H1 (cell line): ENCODE measurements around the gene ANXA7. TPM values are rescaled to one million over a fixed set of nuclear protein-coding genes. Genes with fewer than 3 reads are reported as not detected.

Experiments used
- EGR1 ChIP-seq: IDR thresholded peaks from 2 replicates; pipeline ENCODE4 v1.6.1; 2011; ENCODE audit warnings: low read depth, low read length, borderline replicate concordance
- GABPA ChIP-seq: IDR thresholded peaks from 2 replicates; pipeline ENCODE4 v1.6.1; 2011; ENCODE audit warnings: mild to moderate bottlenecking, low read length, moderate library complexity, borderline replicate concordance; ENCODE audit not compliant: insufficient read depth
- JUN ChIP-seq: IDR thresholded peaks from 2 replicates; pipeline ENCODE4 v1.6.1; 2011; ENCODE audit warnings: low read depth, mild to moderate bottlenecking, improper control_type of control experiment, low read length
- JUND ChIP-seq: IDR thresholded peaks from 2 replicates; pipeline ENCODE4 v1.6.1; 2011; ENCODE audit warnings: mild to moderate bottlenecking, improper control_type of control experiment, low read length
- POLR2A ChIP-seq, 2 experiments: IDR thresholded peaks; 1 replicate in 1 of 2; 2 replicates in 1 of 2; pipeline ENCODE4 v1.6.1; 2011; ENCODE audit warnings: low read depth in 2 of 2, low read length in 2 of 2, mild to moderate bottlenecking in 2 of 2; ENCODE audit errors: control extremely low read depth in 1 of 2
- RFX5 ChIP-seq: IDR thresholded peaks from 2 replicates; pipeline ENCODE4 v1.6.1; 2011; ENCODE audit warnings: low read depth, low read length, improper control_type of control experiment, borderline replicate concordance
- SIRT6 ChIP-seq: IDR thresholded peaks from one replicate; pipeline ENCODE4 v1.7.1; 2012; ENCODE audit warnings: low read length, inconsistent platforms
- SRF ChIP-seq: IDR thresholded peaks from 2 replicates; pipeline ENCODE4 v1.6.1; 2011; ENCODE audit warnings: mild to moderate bottlenecking, low read depth, low read length, moderate library complexity
- polyA plus RNA-seq, 7 experiments: library from polyadenylated mRNA; depleted of rRNA in 3 of 7; stranded (reverse) in 5 of 7; unstranded in 2 of 7; fragments of >200 nt in 5 of 7; fragments of 200-250 nt in 2 of 7; gene quantifications; 1 replicate in 5 of 7; 2 replicates in 1 of 7; 4 replicates in 1 of 7; pipeline versions ENCODE4 v1.2.1 to v1.2.3, GENCODE V29; 2011 to 2013; ENCODE audit warnings: missing spikeins in 2 of 7, mixed read lengths in 2 of 7
- total RNA-seq: library from RNA; stranded (reverse); fragmentation: NEBNext Ultra II Directional; extraction: Animal tissue kit (Norgen Biotek cat#: 25700); gene quantifications from 2 replicates; pipeline ENCODE4 v1.2.1, GENCODE V29; 2021
- TF ChIP-seq, protein P1 (sequence below): fragments of 300-600 bp; sonication (generic); IDR thresholded peaks from 2 replicates; pipeline ENCODE4 v1.7.1; 2012; ENCODE audit warnings: low read length, moderate library complexity, mild to moderate bottlenecking, inconsistent platforms; ENCODE audit not compliant: insufficient replicate concordance
- TF ChIP-seq, protein P2 (sequence below), 3 experiments: IDR thresholded peaks; 1 replicate in 2 of 3; 2 replicates in 1 of 3; pipeline versions ENCODE4 v1.5.1 to v1.6.1; 2011; ENCODE audit warnings: low read length in 3 of 3, mild to moderate bottlenecking in 3 of 3, inconsistent platforms in 2 of 3, low read depth in 1 of 3, moderate library complexity in 1 of 3; ENCODE audit not compliant: insufficient read depth in 1 of 3; ENCODE audit errors: control extremely low read depth in 1 of 3

The ANXA7 gene
- total and polyA plus RNA-seq, 2 of the 8 experiments (the other 6 are each of a cell fraction or from before 2014, with no cell fraction given): 37.1 to 63.6 TPM

DNA sequence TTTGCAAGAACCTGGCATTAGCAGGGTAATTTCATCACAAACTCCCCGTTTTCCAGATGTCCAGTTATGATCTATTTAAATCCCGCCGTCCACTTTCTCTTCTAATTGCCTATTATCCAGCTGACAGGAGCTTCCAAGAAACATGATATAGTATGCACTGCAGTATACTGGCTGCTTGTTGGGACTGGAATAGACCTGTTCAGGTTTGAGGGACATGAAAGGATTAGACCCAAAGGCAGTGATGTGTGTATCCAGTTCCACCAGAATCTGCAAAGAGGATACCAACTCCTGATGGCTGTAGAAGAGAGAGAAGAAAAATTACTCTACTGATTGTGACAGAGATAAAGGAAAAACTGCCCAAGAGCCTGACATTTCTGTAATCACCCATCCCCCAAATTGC lies 10.6 kb upstream of the ANXA7 start (continued):
- TF ChIP-seq, protein P1, sequence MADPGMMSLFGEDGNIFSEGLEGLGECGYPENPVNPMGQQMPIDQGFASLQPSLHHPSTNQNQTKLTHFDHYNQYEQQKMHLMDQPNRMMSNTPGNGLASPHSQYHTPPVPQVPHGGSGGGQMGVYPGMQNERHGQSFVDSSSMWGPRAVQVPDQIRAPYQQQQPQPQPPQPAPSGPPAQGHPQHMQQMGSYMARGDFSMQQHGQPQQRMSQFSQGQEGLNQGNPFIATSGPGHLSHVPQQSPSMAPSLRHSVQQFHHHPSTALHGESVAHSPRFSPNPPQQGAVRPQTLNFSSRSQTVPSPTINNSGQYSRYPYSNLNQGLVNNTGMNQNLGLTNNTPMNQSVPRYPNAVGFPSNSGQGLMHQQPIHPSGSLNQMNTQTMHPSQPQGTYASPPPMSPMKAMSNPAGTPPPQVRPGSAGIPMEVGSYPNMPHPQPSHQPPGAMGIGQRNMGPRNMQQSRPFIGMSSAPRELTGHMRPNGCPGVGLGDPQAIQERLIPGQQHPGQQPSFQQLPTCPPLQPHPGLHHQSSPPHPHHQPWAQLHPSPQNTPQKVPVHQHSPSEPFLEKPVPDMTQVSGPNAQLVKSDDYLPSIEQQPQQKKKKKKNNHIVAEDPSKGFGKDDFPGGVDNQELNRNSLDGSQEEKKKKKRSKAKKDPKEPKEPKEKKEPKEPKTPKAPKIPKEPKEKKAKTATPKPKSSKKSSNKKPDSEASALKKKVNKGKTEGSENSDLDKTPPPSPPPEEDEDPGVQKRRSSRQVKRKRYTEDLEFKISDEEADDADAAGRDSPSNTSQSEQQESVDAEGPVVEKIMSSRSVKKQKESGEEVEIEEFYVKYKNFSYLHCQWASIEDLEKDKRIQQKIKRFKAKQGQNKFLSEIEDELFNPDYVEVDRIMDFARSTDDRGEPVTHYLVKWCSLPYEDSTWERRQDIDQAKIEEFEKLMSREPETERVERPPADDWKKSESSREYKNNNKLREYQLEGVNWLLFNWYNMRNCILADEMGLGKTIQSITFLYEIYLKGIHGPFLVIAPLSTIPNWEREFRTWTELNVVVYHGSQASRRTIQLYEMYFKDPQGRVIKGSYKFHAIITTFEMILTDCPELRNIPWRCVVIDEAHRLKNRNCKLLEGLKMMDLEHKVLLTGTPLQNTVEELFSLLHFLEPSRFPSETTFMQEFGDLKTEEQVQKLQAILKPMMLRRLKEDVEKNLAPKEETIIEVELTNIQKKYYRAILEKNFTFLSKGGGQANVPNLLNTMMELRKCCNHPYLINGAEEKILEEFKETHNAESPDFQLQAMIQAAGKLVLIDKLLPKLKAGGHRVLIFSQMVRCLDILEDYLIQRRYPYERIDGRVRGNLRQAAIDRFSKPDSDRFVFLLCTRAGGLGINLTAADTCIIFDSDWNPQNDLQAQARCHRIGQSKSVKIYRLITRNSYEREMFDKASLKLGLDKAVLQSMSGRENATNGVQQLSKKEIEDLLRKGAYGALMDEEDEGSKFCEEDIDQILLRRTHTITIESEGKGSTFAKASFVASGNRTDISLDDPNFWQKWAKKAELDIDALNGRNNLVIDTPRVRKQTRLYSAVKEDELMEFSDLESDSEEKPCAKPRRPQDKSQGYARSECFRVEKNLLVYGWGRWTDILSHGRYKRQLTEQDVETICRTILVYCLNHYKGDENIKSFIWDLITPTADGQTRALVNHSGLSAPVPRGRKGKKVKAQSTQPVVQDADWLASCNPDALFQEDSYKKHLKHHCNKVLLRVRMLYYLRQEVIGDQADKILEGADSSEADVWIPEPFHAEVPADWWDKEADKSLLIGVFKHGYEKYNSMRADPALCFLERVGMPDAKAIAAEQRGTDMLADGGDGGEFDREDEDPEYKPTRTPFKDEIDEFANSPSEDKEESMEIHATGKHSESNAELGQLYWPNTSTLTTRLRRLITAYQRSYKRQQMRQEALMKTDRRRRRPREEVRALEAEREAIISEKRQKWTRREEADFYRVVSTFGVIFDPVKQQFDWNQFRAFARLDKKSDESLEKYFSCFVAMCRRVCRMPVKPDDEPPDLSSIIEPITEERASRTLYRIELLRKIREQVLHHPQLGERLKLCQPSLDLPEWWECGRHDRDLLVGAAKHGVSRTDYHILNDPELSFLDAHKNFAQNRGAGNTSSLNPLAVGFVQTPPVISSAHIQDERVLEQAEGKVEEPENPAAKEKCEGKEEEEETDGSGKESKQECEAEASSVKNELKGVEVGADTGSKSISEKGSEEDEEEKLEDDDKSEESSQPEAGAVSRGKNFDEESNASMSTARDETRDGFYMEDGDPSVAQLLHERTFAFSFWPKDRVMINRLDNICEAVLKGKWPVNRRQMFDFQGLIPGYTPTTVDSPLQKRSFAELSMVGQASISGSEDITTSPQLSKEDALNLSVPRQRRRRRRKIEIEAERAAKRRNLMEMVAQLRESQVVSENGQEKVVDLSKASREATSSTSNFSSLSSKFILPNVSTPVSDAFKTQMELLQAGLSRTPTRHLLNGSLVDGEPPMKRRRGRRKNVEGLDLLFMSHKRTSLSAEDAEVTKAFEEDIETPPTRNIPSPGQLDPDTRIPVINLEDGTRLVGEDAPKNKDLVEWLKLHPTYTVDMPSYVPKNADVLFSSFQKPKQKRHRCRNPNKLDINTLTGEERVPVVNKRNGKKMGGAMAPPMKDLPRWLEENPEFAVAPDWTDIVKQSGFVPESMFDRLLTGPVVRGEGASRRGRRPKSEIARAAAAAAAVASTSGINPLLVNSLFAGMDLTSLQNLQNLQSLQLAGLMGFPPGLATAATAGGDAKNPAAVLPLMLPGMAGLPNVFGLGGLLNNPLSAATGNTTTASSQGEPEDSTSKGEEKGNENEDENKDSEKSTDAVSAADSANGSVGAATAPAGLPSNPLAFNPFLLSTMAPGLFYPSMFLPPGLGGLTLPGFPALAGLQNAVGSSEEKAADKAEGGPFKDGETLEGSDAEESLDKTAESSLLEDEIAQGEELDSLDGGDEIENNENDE: no peak
- no peak for TF ChIP-seq JUN
- TF ChIP-seq, protein P2, sequence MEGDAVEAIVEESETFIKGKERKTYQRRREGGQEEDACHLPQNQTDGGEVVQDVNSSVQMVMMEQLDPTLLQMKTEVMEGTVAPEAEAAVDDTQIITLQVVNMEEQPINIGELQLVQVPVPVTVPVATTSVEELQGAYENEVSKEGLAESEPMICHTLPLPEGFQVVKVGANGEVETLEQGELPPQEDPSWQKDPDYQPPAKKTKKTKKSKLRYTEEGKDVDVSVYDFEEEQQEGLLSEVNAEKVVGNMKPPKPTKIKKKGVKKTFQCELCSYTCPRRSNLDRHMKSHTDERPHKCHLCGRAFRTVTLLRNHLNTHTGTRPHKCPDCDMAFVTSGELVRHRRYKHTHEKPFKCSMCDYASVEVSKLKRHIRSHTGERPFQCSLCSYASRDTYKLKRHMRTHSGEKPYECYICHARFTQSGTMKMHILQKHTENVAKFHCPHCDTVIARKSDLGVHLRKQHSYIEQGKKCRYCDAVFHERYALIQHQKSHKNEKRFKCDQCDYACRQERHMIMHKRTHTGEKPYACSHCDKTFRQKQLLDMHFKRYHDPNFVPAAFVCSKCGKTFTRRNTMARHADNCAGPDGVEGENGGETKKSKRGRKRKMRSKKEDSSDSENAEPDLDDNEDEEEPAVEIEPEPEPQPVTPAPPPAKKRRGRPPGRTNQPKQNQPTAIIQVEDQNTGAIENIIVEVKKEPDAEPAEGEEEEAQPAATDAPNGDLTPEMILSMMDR (IDR thresholded peaks at IDR 0.05; ENCODE audit: control extremely low read depth in 1 of 3, insufficient read depth in 1 of 3, low read depth in 1 of 3, low read length in 3 of 3): no peak
- no peak for TF ChIP-seq SRF
- TF ChIP-seq RFX5: no peak
- TF ChIP-seq SIRT6: no peak
- TF ChIP-seq GABPA: no peak
- no peak for TF ChIP-seq POLR2A (IDR thresholded peaks at IDR 0.05; ENCODE audit: control extremely low read depth in 1 of 2, low read depth in 2 of 2, low read length in 2 of 2)
- no peak for TF ChIP-seq JUND
- TF ChIP-seq EGR1: no peak
